Measurements from ENCODE around the gene SAG. TPM values are rescaled to one million over a fixed set of nuclear protein-coding genes. Genes with fewer than 3 reads are reported as not detected.

Gene SAG
- total RNA-seq, 2 donors from 2014 or later: not detected

DNA sequence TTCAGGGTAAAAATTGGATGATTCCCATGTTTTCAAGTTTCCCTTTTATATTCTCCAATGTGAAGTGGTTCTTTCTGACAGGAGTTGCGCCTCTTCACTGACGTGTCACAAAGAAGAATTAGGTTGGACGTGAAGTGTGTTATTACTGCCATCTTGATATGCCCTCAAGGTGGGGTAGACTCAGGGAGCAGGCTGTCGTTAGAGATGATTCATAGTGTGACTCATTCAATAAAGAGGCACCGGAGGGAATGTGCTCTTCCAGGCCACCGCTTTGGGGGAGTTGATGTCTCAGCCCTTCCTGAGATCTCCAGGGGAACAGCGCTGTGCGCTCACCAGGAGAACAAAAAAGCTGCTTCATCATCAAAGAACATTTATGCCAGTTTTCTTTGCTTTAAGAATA is 43.1 kb downstream of the SAG start:
- peak; percentile 57 for ATAC-seq
- intact Hi-C loops (cut with DNase I, micrococcal nuclease): loop anchor here in 1 of 2 donors (5.0 kb wide), 1 partner anchor 92 kb away; no protein-coding TSS in a partner anchor

DNA sequence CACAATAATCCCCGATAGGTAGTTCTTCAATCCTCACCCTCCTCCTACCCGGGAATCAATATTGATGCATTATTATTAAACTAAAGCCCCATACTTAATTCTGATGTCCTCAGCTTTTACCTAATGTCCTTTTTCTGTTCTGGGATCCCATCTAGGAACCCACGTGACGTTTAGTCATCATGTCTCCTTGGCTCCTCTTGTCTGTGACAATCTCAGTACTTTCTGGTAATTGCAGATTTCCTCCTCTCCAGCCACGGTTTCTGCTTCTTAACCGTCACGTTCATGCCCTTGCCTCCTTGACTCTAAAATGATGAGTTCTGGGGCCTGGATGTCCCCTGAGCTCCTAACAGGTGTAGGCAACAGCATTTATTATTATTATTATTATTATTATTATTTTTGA is 43.8 kb downstream of the SAG start:
- no peak for DNase-seq
- no peak for ATAC-seq
- intact Hi-C loops (cut with DNase I, micrococcal nuclease): loop anchor here in 1 of 2 donors (5.0 kb wide), 1 partner anchor 91 kb away; no protein-coding TSS in a partner anchor

More for the DNA sequence above, 43.1 kb downstream of the SAG start:
- DNase-seq: peak in 1 of 2 donors; percentile 52

DNA sequence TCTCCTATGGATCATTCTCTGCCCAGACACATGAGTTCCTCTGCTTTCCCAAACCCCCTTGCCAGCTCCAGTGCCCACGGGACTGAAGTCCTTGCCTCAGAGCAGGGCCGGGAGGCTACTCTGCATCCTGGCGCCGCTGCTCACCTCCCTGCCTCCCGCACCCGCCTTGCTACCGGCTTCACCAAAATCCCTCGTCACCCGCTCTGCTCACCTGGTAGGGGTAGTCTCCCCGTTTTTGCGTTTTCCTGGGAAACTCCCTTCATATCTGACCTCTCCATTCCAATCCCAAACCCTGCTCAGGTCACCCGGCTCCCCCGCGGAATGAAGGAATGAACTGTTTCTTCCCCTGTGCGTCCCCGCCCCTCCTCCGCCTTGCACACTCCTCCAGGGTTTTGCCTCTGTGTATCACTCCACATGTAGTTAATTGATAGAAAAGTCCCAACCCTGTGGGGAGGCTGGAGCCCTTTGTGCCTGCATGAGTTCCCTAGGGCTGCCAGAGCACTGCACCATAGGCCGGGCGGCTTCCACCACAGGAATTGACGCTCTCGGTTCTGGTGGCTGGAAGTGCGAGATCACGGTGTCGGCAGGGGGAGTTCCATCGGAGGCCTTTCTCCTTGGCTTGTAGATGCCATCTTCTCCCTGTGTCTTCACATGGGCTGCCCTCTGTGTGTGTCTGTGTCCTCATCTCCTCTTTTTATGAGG is 44.7 kb downstream of the SAG start:
- intact Hi-C loops (cut with DNase I, micrococcal nuclease): loop anchor here in 1 of 2 donors (5.0 kb wide), 1 partner anchor 90 kb away; no protein-coding TSS in a partner anchor
- ATAC-seq (no peak), DNase-seq (no peak)

DNA sequence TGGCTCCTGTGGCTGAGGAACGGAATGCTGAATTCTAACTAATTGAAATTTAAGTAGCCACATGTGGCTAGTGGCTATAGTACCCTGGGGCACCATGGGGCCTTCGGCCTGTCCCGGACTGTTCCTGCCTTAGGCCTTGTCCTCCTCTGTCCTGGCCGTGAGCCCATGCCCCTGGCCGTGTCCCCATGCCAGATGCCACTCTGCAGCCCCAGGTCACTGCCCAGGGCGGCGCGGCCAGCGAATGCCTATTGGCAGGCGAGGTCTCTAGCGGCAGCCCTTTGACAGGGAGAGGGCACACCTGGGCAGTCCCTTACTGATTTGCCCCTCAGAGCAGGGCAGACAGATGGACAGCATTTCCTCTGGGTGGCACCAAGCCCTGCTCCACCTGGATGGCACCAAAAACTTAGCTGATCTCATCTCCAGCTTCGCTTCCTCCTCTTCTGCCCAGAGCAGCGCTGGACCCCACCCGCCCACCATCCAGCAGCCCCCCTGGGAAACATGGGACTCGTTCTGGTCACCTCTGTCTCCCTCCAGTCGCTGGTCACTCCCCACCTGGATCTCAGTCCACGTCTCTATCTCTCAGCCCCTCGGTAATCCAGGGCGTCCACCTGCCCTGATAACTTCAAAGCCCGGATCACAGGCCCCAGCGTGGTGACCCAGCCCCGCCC is 45.6 kb downstream of the SAG start:
- DNase-seq (no peak), ATAC-seq (peak; percentile 46)
- intact Hi-C loops (cut with DNase I, micrococcal nuclease): loop anchor here in 1 of 2 donors (5.0 kb wide), 1 partner anchor 89 kb away; no protein-coding TSS in a partner anchor

DNA sequence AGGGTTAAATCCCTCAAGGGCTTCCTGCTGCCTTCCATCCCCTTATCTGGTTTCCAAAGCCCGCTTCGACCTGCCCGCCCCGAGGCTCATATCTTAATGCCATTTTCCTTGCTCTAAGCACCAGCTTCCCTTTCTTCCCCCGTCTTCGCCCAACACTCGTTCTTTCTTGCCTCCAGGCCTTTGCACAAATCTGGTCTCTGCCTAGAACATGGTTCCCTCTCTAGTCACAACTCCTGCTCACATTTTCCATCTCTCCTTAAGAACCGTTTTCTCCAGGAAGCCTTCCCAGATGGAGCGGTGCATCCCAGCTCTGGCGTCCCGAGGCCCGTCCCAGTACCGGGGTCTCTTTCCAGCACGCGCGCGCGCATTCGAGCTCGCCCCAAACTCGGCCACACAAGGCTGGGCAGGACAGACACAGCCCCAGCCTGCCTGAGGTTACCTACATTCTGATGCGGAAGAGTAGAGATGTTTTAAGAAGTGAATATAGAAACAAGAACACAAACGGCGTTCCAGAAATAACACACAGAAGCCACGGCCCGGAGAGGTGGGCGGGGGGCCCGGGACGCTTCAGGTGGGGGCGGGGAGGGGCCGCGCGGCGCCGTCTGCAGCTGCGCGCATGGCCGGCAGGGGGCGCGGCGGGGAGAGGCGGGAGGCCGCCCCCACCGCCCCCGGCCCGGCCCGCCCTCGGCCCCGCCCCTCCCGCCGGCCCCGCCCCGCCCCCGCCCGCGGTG is 46.3 kb downstream of the SAG start, which contains the start of gene DGKD:
TSS of gene DGKD (plus strand) at position 726 of the 731 bp plus-strand sequence. CDS start 25 bp downstream, outside the sequence.
- peak; percentile 62 to 66 for DNase-seq
- ATAC-seq: peak; percentile 63
- intact Hi-C loops (cut with DNase I, micrococcal nuclease): loop anchor here in 1 of 2 donors (5.0 kb wide), 1 partner anchor 88 kb away; no protein-coding TSS in a partner anchor

DNA sequence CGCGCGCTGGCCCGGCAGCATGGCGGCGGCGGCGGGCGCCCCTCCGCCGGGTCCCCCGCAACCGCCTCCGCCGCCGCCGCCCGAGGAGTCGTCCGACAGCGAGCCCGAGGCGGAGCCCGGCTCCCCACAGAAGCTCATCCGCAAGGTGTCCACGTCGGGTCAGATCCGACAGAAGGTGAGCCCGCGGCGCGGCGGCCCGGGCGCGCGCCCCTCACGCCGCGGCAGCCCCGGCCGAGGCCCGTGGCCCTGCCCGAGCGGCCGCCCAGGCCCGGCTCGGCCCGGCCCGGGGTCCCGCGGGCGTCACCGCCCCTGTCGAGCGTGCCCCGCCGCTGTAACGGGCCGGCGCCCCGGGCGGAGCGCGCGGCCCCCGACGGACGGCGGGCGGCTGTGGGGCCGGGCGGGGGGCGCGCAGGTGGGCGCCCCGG is 46.9 kb downstream of the SAG start:
- DNase-seq (no peak), ATAC-seq (no peak)
- intact Hi-C loops (cut with DNase I, micrococcal nuclease): loop anchor here in 1 of 2 donors (5.0 kb wide), 1 partner anchor 88 kb away; no protein-coding TSS in a partner anchor

DNA sequence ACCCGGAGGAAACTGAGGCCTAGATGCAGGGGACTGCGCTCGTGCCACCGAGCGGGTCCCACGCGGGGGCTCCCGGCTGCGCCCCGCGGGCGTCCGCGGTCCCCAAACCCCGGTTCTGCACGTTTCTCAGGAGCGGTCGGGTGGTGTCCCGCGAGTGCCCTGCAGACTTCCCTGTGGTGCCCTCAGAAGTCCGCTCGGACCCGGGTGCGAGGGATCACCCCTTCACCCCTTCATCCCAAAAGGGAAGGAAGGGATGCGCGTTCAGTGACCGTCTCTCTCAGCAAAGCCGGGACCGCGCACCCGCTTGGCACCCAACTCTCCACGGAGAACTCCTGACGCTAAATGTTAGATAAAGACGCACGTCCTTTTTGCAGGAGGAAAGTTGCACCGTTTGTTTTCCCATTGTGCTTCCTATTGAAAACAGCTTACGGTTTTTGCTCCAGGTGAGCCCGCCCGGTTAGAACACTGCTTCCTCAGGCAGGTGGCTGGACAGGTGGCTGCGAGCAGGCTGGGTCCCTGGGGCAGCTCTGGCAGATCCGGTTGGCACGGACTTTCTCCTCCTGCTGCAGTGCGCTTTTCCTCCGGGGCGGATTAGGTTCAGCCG is 47.5 kb downstream of the SAG start:
- intact Hi-C loops (cut with DNase I, micrococcal nuclease): loop anchor here in 1 of 2 donors (5.0 kb wide), 1 partner anchor 87 kb away; no protein-coding TSS in a partner anchor
- peak; percentile 49 to 67 for DNase-seq
- peak; percentile 58 for ATAC-seq

DNA sequence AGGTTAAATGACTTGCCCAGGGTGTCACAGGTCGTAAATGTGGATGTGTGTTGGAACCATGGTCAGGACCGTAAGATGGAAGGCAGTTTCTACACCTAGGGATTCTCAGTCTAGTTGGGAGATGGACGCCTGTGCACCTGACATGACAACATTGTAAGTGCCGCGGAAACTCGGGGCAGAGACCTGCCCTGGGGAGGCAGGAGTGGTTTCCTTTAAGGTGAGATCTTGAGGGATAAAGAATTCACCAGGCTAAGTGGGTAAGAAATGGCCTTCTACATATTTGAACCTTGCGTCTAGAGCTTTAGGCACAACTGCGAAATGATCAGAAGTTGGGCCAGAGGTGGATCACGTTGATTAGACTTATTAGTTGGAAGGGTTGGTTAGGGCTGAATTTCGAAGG is 48.3 kb downstream of the SAG start:
- ATAC-seq (no peak), DNase-seq (no peak)
- intact Hi-C loops (cut with DNase I, micrococcal nuclease): no loop called here

DNA sequence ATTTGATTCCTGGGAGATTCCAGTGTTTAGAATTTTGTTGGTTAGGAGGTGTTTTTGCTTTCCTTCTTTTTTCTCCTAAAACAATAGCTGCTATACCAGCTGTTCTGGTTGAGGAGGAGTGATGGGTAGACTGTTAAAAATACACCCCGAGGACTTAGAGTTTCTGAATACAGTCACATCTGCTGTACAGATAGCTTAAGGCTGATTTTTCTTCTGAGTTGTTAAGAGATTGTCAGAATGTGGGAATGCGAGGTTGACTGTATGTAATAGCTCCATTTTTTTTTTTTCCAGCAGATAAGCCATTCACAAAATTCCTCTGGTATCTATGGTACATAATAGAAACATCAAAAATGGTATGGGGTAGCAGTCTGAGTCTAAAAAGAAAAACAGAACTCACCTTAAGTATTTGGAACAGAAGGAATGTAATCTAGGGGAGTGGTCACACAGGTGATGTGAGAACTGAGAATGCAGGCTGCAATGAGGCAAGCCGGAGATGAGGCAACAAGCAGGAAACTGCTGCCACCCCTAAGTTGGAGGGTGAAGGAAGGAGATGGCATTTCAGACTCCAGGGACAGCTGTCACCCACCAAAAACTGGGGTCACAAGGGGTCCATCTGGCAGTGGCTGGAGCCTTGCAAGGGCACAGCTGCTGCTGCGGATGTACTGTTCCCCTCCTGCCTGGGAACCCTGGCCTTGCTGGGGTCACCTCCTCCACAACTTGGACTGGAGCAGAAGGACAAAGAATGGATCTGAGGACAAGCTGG is 49.1 kb downstream of the SAG start:
- intact Hi-C loops (cut with DNase I, micrococcal nuclease): no loop called here
- DNase-seq (no peak), ATAC-seq (no peak)

DNA sequence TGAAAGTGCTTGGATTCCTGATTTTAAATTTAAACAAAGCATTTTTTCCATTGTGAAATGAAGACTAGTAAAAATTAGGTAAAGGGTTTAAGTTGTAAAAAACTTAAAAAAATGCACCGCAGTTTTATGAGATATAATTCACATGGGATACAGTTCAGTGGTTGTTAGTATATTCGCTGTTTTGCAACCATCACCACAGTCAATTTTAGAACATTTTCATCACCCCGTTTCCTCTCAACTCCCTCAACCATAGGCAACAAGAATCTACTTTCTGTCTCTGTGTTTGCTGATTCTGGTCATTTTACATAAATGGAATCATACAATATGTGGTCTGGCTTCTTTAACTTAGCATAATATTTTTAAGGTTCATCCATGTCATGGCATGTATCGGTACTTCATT is 50.7 kb downstream of the SAG start:
- intact Hi-C loops (cut with DNase I, micrococcal nuclease): no loop called here
- no peak for DNase-seq
- ATAC-seq: no peak

DNA sequence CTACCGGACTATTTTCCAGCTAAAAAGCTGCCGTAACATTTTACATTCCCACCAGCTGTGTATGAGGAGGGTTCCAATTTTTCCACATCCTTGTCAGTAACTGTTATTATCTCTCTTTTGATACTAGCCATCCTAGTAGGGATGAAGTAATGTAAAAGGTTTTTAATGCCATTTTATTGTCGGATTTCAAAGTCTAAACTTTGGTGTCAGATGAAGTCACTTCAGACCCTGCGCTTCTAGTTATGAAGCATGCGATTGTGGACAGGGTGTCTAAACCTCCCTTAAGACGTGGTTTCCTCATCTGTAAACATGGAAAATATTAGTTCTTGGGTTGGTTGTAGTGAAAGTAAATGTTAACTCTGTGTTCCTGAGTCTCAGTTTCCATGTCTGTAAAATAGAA is 51.3 kb downstream of the SAG start:
- DNase-seq (no peak), ATAC-seq (no peak)
- intact Hi-C loops (cut with DNase I, micrococcal nuclease): no loop called here

DNA sequence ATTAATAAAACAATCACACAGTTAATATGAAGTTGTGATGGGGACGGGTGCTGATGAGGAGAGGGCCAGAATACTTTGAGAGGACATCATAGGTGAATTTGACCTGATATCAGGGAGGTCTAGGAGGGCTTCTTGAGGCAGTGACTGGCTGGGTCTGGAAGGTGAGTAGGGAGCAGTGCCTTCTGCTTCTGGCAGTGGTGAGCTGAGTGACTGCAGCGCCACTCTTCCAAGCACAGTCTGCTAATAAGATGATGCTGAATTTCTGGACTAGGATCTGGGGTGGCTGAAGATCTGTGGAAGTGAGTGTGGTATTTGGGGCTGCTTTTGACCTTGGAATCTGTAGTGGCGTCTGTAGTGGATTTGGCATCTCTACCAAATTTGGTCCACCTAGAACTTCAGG is 52.2 kb downstream of the SAG start:
- ATAC-seq: no peak
- DNase-seq: no peak
- intact Hi-C loops (cut with DNase I, micrococcal nuclease): no loop called here

DNA sequence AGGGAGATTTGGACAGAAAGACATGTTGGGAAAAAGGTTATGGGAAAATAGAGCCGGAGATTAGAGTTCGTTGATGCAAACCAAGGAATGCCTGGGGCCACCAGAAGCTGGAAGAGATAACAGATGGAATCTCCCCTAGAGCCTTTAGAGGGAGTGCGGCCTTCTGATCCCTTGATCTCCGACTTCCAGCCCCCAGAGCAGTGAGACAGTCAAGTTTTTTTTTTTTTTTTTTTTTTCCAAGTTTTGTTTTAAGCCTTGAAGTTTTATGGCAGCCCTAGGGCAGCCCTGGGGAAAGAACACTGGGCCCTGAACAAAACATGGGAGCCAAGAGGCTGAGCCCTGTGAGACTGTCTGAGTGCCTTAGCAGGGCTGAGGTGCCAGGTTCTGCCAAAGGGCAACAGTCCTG is 53.2 kb downstream of the SAG start:
- intact Hi-C loops (cut with DNase I, micrococcal nuclease): no loop called here
- no peak for ATAC-seq
- DNase-seq: no peak

DNA sequence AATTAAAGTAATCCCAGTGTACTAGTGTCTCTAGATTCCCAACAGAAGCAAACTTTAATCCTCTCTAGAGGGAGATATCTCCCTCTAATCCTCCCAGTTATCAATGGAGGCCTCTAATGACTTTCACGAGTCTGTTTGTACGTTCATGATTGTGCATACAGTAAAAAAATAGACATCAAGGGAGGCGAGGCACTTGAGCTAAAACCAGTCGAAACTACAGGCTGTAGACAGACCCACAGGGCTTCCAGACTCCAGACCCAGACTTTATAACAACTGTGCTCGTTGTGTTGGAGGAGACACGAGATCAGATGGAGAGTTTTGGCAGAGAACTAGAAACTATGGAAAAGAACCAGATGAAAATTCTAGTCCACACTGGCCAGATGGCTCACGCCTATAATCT is 53.7 kb downstream of the SAG start:
- no peak for ATAC-seq
- intact Hi-C loops (cut with DNase I, micrococcal nuclease): no loop called here
- DNase-seq: no peak

DNA sequence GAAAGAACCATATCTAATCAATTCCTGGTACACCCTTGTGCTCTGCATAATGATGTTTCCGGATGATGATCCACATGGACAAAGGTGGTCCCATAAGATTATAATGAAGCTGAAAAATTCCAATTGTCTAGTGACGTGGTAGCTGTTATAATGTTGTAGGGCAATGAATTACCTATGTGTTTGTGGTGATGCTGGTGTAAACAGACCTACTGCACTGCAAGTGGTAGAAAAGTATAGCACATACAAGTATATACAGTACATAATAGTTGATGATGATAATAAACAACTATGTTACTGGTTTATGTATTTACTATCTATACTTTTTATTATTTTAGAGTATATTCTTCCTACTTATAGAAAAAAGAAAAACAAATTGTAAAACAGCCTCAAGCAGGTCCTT is 55.1 kb downstream of the SAG start:
- ATAC-seq (no peak), DNase-seq (no peak)
- intact Hi-C loops (cut with DNase I, micrococcal nuclease): no loop called here

DNA sequence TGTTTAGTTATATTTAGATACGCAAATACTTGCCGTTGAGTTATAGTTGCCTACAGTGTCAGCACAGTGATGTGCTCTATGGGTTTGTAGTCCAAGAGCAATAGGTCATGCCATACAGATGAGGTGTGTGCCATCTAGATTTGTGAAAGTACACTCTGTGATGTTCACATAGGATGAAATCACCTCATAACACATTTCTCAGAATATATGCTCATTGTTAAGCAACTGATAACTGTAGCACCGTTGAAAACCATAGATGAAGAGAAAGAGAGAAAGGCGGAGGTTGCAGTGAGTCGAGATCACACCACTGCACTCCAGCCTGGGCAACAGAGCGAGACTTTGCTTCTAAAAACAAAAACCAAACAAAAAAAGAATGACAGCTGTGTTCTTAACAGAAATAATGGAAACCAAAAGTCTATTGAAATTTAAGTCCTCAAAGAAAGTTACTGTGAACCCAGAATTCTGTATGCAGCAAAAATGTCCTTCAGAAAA is 56.2 kb downstream of the SAG start:
- intact Hi-C loops (cut with DNase I, micrococcal nuclease): no loop called here
- no peak for DNase-seq
- no peak for ATAC-seq

DNA sequence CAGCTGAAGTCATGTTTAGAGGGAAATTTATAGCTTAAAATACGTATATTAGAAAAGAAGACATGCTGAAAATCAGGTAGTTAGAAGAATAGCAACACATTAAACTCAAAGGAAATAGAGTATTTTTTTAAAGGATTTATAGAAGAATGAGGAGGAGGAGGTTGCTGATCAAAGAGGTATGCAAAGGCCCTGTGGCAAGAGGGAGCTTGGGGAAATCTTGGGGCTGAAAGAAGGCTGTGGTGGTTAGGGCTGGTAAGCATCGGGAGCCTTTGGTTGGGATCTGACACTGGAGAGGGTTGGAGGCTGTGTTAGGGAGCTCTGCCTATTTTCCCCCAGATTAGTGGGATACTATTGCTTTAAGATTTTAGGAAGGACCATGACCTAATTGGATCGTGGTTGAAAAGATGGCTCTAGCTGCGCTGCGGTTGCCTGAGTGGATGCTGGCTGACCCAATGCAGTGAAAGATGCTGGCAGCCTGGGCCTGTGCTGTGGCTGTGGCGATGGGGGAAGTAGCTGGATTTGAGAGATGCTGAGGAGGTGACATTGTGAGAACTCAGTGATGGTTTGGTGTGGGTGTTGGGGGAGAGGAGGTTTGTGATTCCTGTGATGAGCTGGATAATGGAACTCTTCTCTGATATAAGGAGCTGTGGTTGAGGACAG is 58.4 kb downstream of the SAG start:
- ATAC-seq (no peak), DNase-seq (no peak)
- intact Hi-C loops (cut with DNase I, micrococcal nuclease): no loop called here

DNA sequence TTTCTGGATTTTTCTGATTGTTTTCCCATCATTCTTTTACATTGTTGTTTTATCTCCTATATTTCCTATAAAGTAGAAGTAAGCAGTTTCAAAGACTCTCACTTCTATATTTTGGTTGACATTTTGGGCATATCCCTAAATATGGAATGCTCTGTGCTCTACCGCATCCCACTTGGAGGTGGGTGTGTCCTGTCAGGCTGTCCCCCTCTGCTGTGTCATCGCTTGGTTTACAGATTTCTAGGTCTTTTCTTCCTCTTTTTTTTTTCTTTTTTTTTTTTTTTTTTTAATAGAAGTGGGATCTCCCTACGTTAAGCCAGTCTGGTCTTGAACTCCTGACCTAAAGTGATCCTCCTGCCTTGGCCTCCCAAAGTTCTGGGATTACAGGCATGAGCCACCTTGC is 60.0 kb downstream of the SAG start:
- ATAC-seq (no peak), DNase-seq (no peak)

More for the DNA sequence above, 60.0 kb downstream of the SAG start:
- intact Hi-C loops (cut with DNase I, micrococcal nuclease): no loop called here

All from left colon (tissue), 2 donors.